Hematopoietic multipotent progenitor cell treated with erythropoietin and hydrocortisone succinate and interleukin-3 and kit ligand, for 8 days (in vitro differentiated cells): Measurements from ENCODE around the gene STARD8.
"Not testable (repeated sequence)": the region's sequence is repeated elsewhere in the genome, so short reads cannot be mapped to it uniquely, and the experiment has no call there.

ENCODE experiments used
- DNase-seq: peaks from one replicate; pipeline ENCODE4 v3.0.0-alpha.2; 2015

Gene STARD8

DNA sequence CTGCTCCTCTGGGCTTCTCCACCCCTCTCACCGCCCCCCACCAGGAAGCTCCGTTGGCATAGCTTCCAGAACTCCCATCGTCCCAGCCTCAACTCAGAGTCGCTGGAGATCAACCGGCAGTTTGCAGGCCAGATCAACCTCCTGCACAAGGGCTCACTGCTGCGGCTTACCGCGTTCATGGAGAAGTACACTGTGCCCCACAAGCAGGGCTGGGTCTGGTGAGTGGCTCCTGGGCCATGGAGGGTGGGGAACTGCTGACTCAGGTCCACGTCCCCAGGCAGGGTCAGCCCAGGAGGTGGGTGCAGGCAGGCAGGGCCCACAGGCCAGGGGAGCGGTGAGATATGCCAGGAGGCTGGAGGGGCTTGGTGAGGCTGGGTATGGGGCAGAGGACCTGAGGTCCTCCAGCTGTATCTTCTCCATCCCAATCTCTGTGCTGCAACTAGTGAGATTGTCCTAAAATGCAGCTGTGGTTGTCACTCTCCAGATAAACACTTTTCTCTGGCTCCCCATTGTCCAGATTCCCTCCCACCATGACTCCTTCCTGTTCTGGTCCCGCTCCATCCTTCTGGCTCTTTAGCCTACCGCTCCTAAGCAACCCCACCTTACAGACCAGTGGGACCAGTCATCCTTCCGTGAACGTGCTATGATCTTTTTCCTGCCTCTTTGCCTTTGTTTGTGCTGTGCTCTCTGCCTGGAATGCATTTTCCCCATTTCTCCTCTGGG is 71.9 kb downstream of the STARD8 start:
- no peak for DNase-seq

DNA sequence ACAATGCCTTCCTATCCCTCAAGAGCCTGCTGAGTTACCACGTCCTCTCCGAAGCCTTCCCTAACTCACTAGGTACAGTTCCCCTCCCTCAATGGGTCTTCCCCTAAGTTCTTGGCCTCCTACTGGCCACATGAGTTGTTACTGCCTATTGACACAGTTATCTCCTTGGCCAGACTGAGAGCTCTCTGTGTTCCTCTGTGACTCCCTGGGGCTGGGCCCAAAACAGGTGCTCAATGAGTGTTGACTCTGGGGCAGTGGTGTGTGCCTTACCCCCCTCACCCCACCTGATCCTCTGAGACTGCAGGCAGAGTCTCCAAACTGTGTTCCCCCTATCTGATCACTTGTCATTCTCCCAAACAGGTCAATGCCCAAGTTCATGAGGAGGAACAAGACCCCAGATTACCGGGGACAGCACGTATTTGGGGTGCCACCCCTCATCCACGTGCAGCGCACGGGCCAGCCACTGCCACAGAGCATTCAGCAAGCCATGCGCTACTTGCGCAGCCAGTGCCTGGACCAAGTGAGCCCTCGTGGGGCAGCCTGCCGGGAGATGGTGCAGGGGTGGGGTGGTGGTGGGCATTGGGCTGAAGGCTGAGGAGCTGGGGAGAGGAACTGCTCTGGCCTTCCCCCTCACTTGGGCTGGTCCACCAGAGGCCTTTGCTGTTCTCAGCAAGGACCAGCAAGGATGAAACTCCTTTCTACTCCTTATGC is 72.6 kb downstream of the STARD8 start:
- DNase-seq = peak; percentile 28

GRCh38 chrX:68720851-68721250 is 73.4 kb downstream of the STARD8 start:
- no peak for DNase-seq

DNA sequence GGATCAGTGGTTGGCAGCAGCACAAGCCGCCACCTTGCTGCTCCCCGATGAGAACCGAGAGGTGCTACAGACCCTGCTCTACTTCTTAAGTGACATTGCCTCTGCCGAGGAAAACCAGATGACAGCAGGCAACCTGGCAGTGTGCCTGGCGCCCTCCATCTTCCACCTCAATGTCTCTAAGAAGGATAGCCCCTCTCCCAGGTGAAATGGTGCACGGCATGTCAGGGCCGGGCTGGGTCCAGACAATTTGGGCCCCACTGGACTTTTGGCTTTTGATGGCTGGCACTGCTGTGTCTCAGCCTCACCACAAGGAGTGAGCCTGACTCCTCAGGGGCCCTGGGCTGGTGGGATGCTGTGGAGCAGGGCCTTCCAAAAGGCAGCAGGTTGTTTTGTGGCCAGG is 74.1 kb downstream of the STARD8 start:
- DNase-seq = no peak

- DNase-seq = no peak
Measured at GRCh38 chrX:68721991-68722860, 74.8 kb downstream of the STARD8 start.

GRCh38 chrX:68723491-68724155 is 76.2 kb downstream of the STARD8 start:
- DNase-seq = no peak

DNA sequence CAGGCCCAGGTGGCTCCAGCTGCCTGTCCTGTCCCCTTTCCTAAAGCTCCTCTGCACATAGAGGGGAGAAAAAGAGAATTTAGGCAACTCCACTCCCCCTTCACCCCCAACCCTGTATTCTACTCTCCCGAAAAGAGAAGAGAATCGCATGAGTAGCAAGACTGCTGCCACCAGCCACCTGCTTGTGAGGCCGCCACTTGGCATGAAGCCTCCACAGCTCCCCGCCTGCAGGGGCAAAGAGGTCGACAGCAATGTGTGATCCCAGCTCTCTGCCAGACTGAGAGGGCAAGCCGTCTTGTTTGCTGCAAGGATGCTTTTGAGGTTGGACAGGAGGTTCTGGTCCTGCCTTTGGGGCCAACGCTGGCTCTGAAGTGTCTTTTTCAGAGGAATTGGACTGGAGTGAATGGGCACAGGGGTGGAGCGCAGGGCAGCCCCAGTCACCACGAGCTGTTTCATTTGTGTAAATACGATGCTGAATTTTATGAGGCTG is 77.1 kb downstream of the STARD8 start:
- no peak for DNase-seq

DNA sequence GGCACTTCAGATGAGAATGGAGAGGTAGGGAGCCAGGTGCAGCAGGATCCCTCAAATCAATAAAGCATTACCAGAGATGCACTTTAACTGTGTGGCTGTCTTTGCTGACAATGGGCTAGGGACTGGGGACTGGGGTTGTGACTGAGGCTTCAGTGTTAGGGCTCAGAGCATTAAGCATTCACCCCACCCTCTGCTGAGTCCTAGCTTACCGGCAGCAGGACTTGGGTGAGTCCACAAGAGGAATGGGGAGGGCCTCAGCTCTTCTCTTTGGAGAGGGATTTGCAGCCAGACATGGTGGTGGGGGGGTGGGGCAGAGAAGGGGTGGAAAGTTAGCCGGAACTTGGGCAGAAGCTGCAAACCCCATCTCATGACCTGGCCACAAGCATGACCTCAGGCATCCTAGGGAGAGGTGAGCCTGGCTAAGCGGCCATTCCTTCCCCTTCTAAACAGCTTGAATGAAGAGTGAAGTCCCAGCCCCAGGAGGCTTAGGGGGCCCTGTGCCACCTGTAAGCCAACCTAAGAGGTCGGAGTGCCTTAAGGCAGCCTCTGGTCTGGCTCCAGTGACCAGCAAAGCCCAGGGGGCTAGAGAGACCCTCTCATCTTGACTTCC is 78.4 kb downstream of the STARD8 start:
- no peak for DNase-seq

- DNase-seq = no peak
Measured at GRCh38 chrX:68726366-68726765, 78.9 kb downstream of the STARD8 start.

GRCh38 chrX:68727696-68728095 is 80.2 kb downstream of the STARD8 start:
- DNase-seq = no peak

DNA sequence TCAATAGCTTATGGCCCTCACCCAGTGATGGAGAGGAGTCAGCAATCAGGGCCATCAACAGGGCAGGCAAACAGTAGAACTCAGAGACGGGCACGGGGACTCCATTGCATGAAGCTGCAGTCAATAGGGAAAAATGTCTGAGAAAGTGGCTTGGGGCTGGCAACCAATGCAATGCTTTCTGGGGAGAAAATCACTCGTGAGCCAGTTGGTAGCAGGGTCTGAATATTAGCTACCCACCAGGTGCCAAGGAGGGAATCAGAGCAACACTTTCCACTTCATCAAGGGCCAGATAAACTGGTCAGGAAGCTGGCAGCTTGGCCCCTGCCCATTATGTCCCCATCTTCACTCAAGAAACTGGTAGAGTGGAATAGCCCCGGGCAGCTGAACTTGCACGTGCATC is 80.7 kb downstream of the STARD8 start:
- no peak for DNase-seq

DNA sequence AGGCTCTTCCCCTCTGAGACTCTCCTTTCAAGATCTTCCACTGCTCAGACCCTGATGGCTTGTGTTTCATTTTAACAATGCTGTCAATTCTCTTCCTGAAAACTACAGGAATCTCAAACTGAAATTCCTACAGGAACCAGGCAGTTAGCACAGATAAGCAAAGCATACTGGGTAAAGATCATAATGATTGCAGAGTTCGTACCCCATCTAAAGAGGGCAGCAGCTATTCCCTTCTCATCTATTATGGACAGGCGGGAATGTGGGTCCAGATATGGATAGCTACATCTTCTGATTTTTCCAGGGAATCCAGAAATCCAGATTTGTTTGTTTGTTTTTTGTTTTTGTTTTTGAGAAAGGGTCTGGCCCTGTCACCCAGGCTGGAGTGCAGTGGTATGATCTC is 83.8 kb downstream of the STARD8 start:
- DNase-seq = no peak

GRCh38 chrX:68732906-68733493 is 85.5 kb downstream of the STARD8 start:
- DNase-seq = peak; percentile 69

- no peak for DNase-seq
Measured at GRCh38 chrX:68735266-68735665, 87.8 kb downstream of the STARD8 start.

DNA sequence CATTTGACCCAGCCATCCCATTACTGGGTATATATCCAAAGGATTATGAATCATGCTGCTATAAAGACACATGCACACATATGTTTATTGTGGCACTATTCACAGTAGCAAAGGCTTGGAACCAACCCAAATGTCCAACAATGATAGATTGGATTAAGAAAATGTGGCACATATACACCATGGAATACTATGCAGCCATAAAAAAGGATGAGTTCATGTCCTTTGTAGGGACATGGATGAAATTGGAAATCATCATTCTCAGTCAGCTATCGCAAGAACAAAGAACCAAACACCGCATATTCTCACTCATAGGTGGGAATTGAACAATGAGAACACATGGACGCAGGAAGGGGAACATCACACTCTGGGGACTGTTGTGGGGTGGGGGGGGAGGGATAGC is 94.4 kb downstream of the STARD8 start:
- DNase-seq = not testable (repeated sequence)

- DNase-seq = no peak
Measured at GRCh38 chrX:68743754-68744153, 96.3 kb downstream of the STARD8 start.

GRCh38 chrX:68746988-68747387 is 99.5 kb downstream of the STARD8 start:
- no peak for DNase-seq

GRCh38 chrX:68748030-68748429 is 100.6 kb downstream of the STARD8 start:
- no peak for DNase-seq

GRCh38 chrX:68749426-68749825 is 102.0 kb downstream of the STARD8 start:
- DNase-seq = no peak

GRCh38 chrX:68750316-68750715 is 102.8 kb downstream of the STARD8 start:
- DNase-seq = no peak

- DNase-seq = no peak
Measured at GRCh38 chrX:68751372-68751771, 103.9 kb downstream of the STARD8 start.

- DNase-seq = no peak
Measured at GRCh38 chrX:68753218-68753617, 105.8 kb downstream of the STARD8 start.
